HL-60 (cell line): Measurements from ENCODE around the gene KRTAP20-4.

ENCODE experiments used
- CTCF ChIP-seq: IDR thresholded peaks from one replicate; pipeline ENCODE4 v1.5.1; 2011; ENCODE audit warnings: low read length, control low read depth, inconsistent platforms; ENCODE audit not compliant: insufficient read depth
- GABPA ChIP-seq: IDR thresholded peaks from 2 replicates; pipeline ENCODE4 v1.6.1; 2012; ENCODE audit warnings: low read depth
- POLR2AphosphoS5 ChIP-seq: IDR thresholded peaks from 2 replicates; pipeline ENCODE4 v1.6.1; 2012; ENCODE audit warnings: low read depth
- REST ChIP-seq: IDR thresholded peaks from 2 replicates; pipeline ENCODE4 v1.6.1; 2012; ENCODE audit warnings: low read depth; ENCODE audit not compliant: insufficient replicate concordance
- SPI1 ChIP-seq: IDR thresholded peaks from 2 replicates; pipeline ENCODE4 v1.6.1; 2012; ENCODE audit warnings: low read depth, mild to moderate bottlenecking, borderline replicate concordance

- no peak for TF ChIP-seq CTCF
- no peak for TF ChIP-seq REST
- no peak for TF ChIP-seq POLR2AphosphoS5
- TF ChIP-seq GABPA = no peak
- no peak for TF ChIP-seq SPI1
These were observed 48.3 kb downstream of the KRTAP20-4 start for GRCh38 chr21:30668776-30669175.
